Stimulated activated CD4-positive, alpha-beta T cell treated with anti-CD3 and anti-CD28 coated beads, Interleukin-2, amount 100 ng/mL, for 24 hours (primary cell): ENCODE data around the gene ZNF891.

Experiments
- DNase-seq, 2 donors: peaks; one replicate each; pipeline ENCODE4 v3.0.0-alpha.2; 2020

ZNF891 gene

GRCh38 chr12:133130038-133130807, at the start of gene ZNF891, which contains the start of gene ZNF10:
TSS of gene ZNF891 (minus strand) at chr12:133130274. CDS start at chr12:133121918, 8,356 bp downstream.
TSS of gene ZNF10 (plus strand) at chr12:133130627. CDS start at chr12:133144493, 13,866 bp downstream.
- peak; percentile 97 to 98 for DNase-seq

GRCh38 chr12:133174901-133175300, 44.8 kb upstream of the ZNF891 start:
- no peak for DNase-seq

- no peak for DNase-seq
Observed at GRCh38 chr12:133172491-133172890, 42.4 kb upstream of the ZNF891 start.

DNA sequence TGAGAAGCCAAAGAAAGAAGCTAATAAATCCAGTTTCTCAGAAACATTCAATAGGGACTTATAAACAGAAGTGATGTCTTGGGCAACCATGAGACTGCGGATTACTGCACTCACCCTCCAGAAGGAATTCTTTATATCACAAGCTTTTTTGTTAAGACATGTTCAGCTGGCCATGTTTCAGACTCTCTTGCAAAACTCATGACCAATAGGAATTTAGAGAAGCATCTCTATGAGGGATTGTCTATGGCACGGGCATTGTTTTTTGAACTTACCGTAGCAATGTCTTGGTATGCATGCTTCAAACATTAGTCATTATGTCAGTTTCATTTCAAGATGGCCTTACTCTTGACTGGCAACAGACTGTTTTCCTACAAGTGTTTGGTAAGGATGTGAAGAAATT, 35.7 kb upstream of the ZNF891 start:
- DNase-seq: no peak

DNA sequence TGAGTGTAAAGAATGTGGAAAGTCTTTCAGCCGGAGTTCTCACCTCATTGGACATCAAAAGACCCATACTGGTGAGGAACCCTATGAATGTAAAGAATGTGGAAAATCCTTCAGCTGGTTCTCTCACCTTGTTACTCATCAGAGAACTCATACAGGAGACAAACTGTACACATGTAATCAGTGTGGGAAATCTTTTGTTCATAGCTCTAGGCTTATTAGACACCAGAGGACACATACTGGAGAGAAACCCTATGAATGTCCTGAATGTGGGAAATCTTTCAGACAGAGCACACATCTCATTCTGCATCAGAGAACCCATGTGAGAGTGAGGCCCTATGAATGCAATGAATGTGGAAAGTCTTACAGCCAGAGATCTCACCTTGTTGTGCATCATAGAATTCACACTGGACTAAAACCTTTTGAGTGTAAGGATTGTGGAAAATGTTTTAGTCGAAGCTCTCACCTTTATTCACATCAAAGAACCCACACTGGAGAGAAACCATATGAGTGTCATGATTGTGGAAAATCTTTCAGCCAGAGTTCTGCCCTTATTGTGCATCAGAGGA, 26.1 kb upstream of the ZNF891 start:
- no peak for DNase-seq

GRCh38 chr12:133145981-133146380, 15.9 kb upstream of the ZNF891 start:
- DNase-seq: no peak

- DNase-seq: no peak
Observed at GRCh38 chr12:133135747-133136146, 5.7 kb upstream of the ZNF891 start.

- DNase-seq: peak; percentile 45 to 51
Observed at GRCh38 chr12:133130808-133131128, 694 bp upstream of the ZNF891 start.

DNA sequence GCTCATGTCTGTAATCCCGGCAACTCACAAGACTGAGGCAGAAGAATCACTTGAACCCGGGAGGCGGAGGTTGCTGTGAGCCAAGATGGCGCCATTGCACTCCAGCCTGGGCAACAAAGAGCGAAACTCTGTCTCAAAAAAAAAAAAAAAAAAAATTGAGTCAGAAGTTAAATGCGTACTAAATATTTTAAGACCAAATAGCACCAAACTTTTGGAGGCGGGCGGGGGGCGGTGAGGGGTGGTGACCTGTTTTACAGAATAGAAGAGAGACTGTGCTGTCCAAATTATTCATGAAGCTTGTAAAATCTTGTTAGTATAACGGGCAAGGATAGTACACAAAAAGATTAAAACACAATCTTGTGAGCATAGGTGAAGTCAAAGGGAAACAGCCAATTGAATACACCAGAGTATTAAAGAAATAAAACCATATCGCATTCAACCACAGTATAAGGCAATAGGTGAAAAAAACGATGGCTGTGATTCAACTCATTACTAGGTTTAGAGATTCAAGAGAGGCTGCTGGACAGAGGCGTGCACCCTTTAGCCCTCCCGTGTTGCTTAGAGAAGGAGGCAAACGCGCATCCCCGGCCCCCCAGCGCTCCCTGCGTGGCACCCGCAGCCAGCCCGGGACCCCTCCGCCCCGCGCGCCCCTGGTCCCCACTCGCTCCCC, 571 bp downstream of the ZNF891 start:
- peak in 1 of 2 donors; percentile 7 for DNase-seq

DNA sequence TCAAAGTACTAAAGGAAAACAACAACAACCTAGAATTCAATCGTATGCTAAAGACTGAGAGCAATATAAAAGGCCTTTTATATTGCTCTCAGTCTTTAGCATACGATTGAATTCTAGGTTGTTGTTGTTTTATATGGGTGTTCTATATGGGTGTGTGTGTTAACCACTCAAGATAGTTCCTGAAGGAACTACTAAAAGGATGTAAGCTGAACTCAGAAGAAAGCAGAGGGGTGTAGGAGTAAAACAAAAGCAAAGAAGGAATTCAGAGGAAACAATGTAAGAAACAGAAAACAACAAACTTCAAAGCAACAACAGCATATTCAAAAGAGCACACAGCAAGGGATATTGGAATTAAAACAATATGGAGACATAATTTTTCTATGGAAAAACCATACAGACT, 5.4 kb downstream of the ZNF891 start:
- no peak for DNase-seq

DNA sequence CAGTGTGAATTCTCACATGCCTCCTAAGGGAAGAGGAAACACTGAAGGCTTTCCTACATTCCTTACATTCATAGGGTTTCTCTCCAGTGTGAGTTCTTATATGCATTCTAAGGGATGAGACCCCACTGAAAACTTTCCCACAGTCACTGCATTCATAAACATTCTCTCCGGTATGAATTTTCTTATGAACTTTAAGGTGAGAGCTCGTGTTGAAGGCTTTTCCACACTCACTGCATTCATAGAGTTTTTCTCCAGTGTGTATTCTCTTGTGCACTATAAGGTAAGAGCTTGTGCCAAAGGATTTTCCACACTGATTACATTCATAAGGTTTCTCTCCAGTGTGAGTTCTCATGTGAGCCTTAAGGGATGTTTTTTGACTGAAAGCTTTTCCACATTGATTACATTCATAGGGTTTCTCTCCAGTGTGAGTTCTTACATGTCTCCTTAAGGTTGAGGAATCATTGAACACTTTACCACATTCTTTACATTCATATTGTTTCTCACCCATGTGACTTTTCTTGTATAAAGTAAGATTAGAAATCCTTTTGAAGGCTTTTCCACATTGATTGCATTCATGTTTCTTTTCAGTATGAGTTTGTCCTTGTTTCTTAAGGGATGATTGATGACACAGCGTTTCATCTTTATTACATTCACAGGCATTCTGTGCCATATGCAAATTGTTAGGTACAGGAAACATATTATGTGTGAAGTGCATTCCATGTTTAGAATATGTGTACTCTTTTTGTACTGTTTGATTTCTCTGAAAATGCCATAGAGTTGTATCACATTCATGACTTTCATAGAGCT, 9.5 kb downstream of the ZNF891 start:
- no peak for DNase-seq

DNA sequence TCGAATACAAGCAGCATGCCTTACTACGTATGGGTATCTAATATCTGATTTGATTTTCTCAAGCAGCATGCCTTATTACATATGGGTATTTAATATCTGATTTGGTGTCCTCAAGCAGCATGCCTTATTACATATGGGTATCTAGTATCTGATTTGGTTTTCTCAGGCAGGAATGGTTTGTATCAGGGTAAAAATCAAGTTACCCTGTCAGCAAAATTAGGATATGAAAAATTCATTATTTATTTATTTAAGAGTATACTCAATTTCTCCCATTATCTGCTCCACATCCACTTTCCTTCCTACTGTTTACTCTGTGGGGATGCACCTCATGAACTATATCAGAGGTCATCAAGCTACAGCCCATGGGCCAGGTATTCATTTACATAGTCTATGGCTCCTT, 21.9 kb downstream of the ZNF891 start:
- DNase-seq: no peak

DNA sequence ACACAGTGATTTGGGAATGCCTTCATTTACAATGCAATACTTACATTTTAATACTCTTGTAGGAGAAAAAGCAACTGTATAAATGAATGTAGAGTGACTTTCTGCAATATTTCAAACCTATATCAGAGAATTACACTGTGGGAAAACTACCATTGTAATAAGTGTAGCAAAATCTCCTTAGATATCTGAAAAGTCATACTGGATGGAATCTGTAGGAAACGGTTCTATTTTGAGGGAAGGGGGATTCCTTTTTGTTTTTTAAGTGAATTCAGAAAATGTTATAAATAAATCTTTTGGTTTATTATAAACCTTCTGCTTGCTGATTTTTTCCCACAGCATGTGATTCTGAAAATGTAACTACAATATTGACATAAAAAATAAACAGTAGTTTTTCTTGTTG, 23.0 kb downstream of the ZNF891 start:
- DNase-seq: no peak

GRCh38 chr12:133106253-133106652, 23.8 kb downstream of the ZNF891 start:
- DNase-seq: no peak

DNA sequence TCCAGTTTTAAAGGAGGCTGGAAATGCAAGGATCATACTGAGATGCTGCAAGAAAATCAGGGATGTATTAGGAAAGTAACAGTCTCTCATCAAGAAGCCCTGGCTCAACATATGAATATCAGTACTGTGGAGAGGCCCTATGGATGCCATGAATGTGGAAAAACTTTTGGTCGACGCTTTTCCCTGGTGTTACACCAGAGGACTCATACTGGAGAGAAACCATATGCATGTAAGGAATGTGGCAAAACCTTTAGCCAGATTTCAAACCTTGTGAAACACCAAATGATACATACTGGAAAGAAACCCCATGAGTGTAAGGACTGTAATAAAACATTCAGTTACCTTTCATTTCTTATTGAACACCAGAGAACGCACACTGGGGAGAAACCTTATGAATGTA, 24.5 kb downstream of the ZNF891 start:
- DNase-seq: no peak

- DNase-seq: no peak
Observed at GRCh38 chr12:133083345-133083744, 46.7 kb downstream of the ZNF891 start.

GRCh38 chr12:133081159-133081780, 48.8 kb downstream of the ZNF891 start:
- DNase-seq: no peak

- peak; percentile 92 to 94 for DNase-seq
Observed at GRCh38 chr12:133080368-133081158, 49.5 kb downstream of the ZNF891 start, which contains the start of gene ZNF140. TSS of gene ZNF140 (plus strand) at chr12:133080923. CDS start at chr12:133081321, 398 bp downstream.

- peak; percentile 91 to 96 for DNase-seq
Observed at GRCh38 chr12:133080026-133080367, 50.1 kb downstream of the ZNF891 start.

DNA sequence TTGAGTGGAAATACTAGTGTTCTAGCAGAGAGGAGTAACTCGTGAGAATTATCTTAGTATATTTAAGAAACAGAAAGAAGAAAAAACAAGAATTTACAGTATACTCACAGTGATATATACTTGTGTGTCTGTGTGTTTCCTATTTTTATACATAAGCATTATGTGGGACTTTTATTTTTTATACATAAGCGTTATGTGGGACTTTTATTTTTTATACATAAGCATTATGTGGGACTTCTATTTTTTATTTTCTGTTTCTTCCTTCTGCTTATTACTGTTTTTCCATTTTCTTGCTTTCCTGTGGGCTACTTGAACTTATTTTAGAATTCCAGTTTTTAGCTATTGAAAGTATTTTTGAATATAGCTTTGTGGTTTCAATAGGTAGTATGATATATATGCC, 56.2 kb downstream of the ZNF891 start:
- DNase-seq: no peak

- no peak for DNase-seq
Observed at GRCh38 chr12:133063556-133063955, 66.5 kb downstream of the ZNF891 start.

GRCh38 chr12:133061954-133062353, 68.1 kb downstream of the ZNF891 start:
- DNase-seq: no peak
